ENCODE data around the gene RAPGEF1.

RAPGEF1 gene

DNA sequence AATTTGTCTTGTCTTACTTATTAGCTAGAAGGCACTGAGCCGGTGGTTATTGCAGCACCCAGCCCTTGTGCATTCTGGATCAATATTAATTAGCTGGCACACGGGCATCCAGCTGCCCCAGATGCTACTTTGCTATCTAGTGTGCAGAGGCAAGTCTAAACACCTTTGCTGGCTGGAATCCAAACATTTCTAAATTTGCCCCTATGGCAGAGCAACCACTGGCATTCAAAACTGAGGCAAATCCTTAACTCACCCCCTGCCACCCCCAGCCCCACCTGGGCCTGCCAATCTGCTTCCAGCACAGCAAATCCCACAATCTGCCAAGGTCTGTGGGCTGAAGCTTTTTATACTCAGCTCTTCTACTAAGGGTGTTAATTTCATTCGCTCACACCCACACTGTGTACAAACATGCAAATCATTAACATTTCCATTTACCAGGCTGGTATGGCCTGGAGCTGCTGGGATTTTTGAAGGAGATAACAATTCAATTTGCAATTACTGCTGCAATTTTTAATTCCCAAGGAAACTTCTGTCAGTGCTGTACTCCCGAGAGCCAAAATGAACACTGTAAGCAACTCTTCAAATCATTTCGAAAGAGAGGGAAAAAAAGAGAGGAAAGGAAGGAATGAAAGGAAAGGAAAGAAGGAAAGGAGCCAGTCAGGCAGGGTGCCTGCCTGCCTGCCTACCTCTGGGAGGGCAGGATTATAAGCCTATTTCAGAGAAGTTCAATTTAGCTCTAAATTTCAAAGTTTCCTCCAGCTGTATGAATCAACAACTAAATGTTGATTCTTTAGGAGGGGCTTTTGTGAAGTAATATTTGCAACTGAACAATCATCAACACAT, 35.5 kb downstream of the RAPGEF1 start:
- no peak for DNase-seq

DNA sequence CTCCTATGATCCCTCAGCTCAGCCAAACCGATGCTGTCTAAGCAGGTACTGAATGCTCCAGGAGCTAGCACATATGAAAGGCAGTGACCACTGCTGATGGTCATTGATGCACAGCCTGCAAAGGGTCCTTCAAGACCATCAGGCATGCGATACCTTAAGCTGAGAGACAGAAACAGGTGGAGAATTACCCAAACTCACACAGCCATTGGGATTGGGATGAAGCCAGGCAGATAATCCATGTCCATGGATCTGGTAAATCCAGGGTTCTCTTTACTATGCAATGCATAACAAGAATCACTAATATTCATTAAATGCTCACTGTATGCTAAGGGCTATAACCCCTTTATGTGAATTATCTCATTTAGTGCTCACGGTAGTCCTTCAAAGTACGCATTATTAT, 36.2 kb downstream of the RAPGEF1 start:
- no peak for DNase-seq

DNA sequence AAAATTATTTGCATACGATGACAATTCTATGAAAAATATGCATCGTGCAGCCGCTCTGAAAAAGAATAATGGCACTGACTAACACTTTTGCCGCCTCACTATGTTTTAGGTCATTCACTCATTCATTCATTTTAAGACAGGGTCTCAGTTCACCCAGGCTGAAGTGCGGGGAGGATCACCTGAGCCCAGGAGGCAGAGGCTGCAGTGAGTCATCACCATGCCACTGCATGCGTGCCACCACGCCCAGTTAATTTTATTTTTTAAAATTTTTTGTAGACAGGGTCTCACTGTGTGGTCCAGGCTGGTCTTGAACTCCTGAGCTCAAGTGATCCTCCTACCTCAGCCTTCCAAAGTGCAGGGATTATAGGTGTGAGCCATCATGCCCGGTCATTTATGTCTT, 37.0 kb downstream of the RAPGEF1 start:
- no peak for DNase-seq

DNA sequence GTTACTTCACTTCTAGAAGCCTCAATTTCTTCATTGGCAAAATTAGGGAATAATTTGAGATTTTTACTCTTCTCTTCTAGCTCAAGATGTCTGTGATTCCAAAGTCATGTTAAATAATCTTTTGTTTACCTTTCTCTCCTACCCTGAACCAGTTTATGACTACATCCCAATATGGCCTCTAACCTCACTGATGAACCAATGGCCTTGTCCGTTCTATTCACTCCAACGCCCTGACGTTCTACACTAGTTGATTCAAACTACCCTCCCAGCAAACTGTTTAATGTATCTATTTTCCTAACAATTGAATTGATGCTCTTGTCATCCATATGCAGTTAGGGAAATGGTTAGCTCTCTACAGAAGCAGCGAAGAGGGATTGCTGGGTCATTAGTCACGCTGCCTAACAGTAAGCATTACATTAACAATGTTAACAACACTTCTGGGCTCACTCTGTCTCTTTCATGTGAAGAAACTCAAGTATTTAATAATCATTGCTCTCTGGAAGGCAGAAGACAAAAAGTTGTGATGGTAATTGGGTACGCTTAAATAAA, 38.0 kb downstream of the RAPGEF1 start:
- DNase-seq, result peak; percentile 80

DNA sequence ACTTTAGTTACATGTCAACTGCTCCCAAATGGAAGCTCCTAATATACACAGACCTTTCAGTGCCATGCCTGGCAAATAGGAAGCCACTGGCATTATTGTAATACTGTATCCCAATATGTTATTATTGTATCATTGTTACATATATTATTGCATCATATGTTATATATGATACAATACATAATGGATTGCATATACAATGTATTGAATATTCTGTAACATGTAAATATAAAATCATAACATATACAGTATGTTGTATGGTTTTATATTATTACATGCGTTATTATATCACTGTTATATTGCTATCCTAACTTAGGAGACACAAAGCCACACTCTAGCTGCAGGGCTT, 38.5 kb downstream of the RAPGEF1 start:
- no peak for DNase-seq

DNA sequence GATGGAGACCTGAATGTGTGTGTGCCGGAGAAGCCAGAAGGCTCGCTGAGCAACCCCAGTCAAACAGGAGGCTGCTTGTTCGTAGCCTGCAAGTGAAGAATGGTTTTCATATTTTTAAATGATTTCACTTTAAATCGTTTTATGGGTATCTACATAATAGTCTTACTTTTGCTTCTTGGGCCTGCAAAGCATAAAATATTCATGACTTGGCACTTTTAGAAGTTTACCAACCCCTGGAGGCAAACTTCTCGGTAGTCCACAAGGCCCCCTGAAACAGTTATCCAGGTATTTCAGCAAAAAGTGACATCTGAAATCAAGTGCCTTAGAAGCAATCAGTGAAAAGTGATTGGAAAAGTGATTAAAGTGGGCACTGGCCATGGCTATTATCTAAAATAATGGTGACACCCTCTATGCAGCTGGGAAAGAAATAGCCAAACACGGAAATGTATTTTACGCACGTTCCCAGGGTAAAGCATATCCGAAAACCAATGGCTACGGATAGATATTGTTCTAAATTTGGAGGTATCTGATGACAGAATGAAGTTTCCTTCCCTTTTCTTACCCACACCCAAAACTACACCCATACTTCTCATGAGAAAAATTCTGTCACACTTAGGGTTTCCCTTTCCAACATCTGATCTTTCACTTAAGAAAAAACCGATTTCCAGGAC, 39.0 kb downstream of the RAPGEF1 start:
- DNase-seq, result no peak

DNA sequence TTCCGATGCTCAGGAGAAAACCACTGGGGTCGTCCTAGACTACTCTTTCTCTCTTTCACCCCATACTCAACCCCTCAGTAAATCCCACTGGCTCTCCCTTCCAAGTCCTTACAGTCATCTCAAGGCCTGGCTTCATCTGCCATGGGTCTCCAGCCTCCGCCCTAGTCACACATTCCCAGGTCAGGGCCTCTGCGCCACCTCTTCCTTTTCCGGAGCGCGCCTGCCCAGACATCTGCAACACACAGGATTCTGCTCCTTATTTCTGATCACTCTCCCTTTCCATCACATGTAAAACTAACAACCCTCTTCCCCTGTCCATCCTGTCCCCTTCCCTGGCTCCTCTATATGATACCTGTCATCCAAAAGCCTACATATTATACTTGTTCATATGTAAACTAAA, 39.8 kb downstream of the RAPGEF1 start:
- DNase-seq, result no peak

DNA sequence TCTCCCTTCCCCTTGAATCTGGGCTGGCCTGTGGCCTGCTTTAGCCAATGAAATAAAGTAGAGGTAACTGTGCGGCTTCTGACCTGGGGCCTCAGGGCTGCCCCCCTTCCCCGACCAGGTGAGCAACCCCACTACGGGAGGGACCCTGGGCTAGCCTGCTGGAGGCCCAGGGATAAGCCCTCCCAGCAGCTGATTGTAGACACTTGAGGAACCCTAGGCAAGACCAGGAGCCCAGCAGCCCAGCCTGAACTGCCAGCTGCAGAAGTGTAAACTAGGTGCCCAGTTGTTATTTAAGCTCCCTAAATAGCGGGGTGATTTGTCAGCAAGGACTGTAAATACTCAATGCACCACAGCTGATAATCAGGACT, 41.3 kb downstream of the RAPGEF1 start:
- DNase-seq, result no peak

DNA sequence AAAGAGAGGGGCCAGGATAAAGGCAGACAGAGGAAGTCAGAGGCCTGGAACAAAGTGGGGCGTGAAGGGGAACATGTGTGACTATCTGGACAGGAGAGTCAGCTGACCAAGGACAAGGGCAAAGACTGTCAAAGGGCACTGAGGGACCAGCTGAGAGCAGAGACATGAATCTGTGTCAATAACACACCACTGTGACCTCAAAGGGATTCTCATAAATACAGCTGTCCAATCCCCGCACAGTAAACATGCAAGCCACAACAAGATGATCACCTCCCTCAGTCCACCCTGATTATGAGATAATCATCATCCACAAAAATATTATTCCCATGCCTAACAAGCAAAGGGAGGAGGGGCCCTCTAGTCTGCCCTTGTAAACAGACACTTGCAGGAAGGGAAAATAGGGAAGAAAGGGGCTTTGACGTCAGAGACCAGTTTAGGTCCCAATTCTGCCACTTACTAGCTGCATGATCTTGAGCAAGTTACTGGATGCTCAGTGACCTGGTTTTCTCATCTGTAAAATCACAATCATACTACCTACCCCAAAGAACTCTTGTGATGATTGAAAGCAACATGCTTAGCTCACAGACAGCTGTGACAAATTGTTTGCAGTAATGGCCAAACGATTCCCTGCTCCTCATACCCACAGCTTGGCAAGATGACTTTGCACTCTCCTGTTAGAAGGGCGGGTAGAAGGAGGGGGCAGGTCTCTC, 41.8 kb downstream of the RAPGEF1 start:
- no peak for DNase-seq

DNA sequence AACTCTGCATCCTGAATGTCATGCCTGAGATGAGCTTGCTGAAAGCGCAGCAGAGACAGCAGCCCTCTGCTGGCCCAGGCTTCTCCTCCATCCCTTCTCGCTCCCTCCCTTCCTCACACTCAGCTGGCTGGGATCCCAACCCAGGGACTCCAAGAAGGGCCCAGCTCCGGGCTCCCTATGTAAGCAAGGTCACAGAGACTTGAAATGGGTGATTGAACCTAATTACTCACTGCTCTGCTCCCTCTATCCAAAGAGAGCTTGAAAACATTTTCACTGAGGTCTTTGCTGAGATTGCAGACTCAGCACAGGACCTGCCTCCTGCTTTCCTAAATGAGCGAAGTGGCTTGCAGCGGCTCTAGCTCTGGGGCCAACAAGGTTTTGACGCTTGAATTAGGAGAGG, 42.8 kb downstream of the RAPGEF1 start:
- peak; percentile 27 for DNase-seq

DNA sequence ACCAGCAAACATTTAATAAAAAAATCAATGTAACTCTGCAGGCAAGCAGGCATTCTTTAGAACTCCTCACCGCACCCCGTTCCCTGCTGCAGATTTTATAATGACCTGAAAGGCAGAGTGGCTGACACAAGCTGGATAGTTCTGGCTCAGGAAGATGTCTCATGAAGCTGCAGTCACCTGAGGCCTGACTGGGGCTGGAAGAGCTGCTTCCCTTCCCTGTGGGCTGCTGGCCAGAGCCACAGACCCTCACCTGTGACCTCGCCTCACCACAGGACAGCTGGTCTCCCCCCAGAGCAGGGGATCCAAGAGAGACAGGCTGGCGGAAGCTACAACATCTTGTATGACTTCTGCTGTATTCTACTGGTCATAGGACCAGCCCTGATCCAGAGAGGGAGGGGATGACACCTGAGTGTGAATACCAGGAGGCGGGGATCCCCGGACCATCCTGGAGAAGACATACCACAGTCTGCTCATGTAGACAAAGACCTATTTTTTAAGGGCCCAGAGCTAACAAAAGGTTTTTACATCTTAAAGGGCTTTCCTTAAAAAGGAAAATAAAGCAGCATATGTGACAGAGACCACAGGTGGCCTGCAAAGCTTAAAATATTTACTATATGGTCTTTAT, 43.9 kb downstream of the RAPGEF1 start:
- DNase-seq, result no peak

DNA sequence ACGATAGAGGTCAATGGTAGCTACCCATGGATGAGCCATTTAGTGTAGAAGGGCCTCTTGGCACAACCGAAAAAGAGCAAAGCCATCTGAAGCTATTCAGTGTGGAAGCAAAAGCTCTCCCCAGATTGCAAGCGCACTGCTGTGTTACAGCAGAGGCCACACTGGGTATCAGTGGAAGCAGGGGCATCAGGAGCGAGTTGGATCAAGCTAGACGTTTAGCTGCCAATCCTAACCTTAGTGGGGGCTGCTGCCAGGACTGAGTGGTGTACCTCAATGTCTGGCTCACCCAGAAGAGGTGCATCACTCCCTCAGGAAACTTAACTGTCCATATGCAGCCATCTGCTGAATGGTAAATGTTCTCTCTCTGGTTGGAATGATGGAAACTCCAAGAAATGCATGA, 44.5 kb downstream of the RAPGEF1 start:
- DNase-seq, result no peak

DNA sequence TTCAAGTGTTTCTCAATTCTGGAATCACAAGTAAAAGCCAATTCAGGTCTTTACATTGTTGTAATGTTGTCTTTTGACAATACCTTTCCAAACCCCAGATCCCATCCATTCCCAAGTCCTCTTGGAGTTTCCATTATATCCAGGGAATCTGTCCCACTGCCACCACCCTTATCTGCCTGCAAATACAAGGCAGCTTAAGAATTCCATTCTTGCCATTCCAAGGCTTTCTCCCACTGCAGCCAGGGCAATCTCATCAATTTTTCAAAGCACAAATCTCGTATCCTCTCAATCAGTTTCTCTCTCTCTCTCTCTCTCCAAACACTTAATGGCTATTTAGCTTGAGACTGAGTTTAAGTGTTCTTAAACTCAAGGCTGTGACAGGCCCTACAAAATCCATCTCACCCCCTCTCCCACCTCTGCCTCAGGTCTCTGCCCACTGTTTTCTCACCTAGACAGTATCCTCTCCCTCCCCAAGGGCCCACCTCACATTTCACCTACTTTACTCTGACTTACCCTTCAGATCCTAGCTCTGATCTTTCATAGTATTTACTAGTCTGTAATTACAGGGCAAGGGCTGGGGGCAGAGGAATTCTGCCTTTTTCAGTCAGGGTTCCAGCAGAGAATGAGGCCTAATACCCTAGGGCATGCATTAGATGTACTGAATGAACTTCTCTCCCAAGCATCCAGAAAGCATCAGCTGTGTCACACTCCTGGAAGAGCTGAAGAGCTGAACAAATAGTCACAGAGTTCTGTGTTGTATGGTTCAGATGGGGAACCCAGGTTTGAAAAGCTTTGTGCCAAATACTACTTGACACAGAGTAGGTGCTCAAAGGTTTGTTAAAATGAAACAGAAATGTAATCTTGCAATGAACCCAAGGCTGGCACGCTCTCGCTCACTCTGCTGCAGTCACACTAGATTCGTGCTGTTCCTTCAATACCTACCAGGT, 46.0 kb downstream of the RAPGEF1 start:
- DNase-seq, result no peak

DNA sequence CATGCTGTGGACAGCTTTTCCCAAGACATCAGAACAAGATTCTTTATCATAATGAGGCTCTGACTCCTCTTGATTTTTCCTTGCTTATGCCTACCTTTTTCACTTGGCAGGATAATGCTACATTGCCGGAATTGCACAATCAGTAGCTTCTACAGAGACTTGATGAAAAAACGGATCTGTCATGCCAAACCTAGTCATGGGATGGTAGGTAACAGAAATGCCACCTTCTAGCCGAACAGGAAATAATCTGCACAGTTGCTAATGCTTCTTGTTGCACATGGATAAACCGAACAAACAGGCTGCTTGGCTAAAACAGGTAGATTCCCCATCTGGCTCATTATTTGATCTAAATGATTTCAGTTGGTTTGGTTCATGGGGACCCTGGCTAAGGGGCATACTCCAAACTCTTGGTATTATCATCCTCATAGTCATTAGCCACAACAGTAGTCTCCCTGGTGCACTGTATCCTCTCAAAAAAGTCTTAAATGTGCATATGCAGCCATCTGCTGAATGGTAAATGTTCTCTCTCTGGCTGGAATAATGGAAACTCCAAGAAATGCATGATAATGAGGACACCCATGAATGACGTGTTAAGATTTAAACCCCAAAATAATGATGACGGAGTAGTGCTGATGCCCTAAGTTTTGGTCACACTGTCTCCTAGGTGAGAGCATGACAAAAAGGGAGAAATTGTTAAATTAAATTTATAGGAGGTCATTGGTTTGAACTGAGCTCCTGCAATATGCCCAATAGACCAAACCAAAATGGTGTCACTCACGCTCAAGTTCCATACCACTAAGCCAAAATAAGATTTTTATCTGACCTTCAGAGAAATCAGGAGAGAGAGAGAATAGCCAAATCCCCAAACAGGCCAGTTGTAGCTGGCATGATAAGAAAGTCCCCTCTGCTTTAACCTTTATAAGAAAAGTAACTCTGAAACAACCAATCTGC, 47.0 kb downstream of the RAPGEF1 start:
- no peak for DNase-seq

DNA sequence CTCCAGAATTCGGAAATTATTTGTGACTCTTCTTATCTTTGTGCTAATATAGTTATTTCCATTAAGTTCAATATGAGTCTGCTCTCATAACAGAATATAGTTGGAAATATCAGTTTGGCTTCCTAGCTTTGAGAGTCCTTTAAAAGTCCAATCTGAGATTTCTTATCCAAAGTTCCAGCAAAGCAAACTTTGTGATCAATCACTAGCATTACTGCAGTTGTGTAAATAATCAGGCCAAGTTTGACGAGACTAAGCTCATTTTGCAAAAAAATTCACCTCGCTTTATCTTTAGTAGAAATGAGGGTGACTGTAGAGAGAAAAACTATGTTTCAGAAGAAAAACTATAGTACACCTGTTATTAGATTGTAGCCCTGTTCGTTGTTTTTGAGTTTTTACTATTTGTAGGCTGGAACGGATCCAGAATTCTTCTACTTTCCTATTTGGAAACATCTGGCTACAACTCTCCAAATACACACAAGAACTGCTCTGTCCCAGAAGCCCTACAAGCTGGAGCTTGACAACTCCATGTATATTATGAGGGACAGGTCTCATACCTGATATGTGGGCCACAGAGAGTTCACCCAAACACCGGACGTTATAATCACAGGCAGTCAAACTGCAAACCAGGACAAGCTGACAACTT, 47.8 kb downstream of the RAPGEF1 start:
- DNase-seq, result no peak

DNA sequence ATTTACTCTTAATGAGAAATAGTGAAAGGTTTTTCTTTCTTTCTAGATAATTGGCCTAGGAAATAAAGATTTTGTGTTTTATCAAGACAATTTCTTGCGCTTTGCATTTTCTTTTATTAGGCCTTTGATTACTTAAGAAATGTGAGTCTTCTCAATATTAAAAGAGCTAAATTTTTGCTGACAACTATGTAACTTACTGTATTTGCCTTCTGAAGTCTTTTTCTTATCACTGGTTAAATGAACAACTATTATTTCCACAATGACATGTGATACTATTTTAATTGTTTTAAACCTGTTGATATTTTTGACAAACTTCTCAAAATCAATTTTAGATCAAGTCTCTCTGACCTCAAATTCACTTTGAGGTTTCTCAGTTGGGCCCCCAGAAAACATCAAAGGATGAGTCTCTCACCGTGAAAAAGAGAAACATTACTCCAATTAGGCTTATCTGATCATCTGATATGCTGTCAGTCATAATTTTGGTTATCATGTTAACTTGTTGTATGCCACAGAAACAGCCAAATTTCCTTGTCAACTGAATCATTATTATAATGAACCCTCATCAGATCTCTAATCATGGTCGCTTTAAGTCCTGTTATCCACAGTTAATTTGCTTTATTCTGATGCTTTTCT, 48.8 kb downstream of the RAPGEF1 start:
- DNase-seq, result no peak

DNA sequence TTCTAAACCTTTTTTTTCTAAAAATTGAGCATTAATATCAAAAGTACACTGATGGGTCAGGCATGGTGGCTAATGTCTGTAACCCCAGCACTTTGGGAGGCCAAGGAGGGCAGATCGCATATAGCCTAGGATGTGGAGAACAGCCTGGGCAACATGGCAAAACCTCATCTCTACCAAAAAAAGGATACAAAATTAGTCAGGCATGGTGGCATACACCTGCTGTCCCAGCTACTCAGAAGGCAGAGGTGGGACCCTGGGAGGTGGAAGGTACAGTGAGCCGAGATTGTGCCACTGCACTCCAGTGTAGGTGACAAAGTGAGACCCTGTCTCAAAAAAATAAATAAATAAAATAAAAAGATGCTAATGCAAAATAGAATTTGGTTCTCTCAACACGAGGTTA, 49.4 kb downstream of the RAPGEF1 start:
- DNase-seq, result no peak

DNA sequence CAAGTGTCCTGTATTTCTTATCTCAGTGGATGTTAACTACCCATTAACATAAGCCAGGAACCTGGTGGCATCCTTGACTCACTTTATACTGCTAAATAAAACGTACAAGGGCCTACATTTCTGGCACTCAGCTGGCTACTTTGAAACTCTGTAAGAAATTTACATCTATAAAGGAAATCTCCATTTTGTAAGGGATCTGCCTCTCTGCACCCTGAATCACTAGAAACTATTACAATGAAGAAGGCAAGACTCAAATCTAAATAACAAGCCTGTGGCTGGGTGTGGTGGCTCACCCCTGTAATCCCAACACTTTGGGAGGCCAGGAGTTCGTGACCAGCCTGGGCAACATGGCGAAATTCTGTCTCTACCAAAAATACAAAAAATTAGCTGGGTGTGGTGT, 51.5 kb downstream of the RAPGEF1 start:
- DNase-seq, result no peak

DNA sequence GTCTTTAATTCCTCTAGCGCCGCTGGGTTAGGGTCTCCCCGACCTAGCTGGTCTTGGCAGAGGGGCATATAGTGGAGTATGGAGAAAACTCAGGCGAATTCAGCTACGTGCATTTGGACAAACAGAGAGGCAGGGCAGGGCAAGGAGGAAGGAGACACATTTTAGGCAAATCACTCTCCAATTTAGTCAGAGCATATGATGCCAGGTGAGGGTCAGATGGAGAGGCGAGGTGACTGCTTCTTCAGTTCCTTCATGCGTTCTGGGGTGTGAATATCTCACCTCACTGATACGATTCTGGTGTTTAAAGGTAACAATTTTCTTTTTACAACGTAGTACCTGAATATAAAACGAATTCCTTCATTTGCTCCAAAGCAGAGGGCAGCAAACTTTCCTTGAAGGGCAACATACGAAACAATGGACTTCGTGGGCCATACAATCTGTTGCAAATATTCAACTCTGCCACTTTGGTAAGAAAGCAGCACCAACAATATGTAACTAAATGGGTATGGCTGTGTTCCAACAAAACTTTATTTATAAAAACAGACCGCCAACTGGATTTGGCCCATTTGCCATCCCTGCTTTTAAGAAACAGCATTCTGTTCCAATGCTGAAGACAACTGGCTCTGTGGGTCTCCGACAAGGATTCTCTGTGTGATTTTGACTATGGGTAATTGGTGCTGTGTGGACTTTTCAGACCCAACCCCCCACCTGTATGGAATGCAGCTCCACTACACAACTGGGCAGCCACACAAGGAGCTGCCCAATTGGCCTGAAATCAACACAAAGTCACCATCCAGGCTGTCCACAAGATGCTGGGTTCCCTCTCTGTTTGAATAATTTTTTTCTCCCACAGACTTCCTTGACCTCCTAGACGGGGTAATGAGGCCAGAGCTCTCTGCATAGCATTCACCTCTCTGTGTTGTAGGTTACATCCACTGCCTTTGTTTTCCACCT, 53.8 kb downstream of the RAPGEF1 start:
- no peak for DNase-seq
